NCI-H1092 (cell line): Measurements from ENCODE around the gene DNM3.
"Not testable (repeated sequence)": the region's sequence is repeated elsewhere in the genome, so short reads cannot be mapped to it uniquely, and the experiment has no call there.

Experiments used
- DNase-seq: peaks from one replicate; lab custom pipeline; 2025; lab: John Stamatoyannopoulos, UW

DNM3 gene

GRCh38 chr1:172363852-172364251 is 522.6 kb downstream of the DNM3 start:
- no peak for DNase-seq

GRCh38 chr1:172371646-172372045 is 530.3 kb downstream of the DNM3 start:
- DNase-seq: not testable (repeated sequence)

GRCh38 chr1:172373864-172374263 is 532.6 kb downstream of the DNM3 start:
- no peak for DNase-seq

- no peak for DNase-seq
Measured at GRCh38 chr1:172375211-172375631, 533.9 kb downstream of the DNM3 start.

GRCh38 chr1:172376431-172376830 is 535.1 kb downstream of the DNM3 start:
- no peak for DNase-seq

- no peak for DNase-seq
Measured at GRCh38 chr1:172377565-172377964, 536.3 kb downstream of the DNM3 start.

GRCh38 chr1:172378109-172378760 is 536.9 kb downstream of the DNM3 start:
- no peak for DNase-seq

GRCh38 chr1:172380441-172381244 is 539.3 kb downstream of the DNM3 start:
- DNase-seq: no peak

GRCh38 chr1:172381946-172382345 is 540.6 kb downstream of the DNM3 start:
- no peak for DNase-seq

GRCh38 chr1:172382406-172382805 is 541.1 kb downstream of the DNM3 start:
- DNase-seq: no peak

GRCh38 chr1:172382990-172383389 is 541.7 kb downstream of the DNM3 start:
- DNase-seq: no peak

GRCh38 chr1:172383536-172383935 is 542.2 kb downstream of the DNM3 start:
- DNase-seq: no peak

- no peak for DNase-seq
Measured at GRCh38 chr1:172384656-172385055, 543.4 kb downstream of the DNM3 start.

- DNase-seq: no peak
Measured at GRCh38 chr1:172386046-172386445, 544.7 kb downstream of the DNM3 start.

GRCh38 chr1:172388490-172388889 is 547.2 kb downstream of the DNM3 start:
- DNase-seq: no peak

GRCh38 chr1:172390301-172390682 is 549.0 kb downstream of the DNM3 start:
- DNase-seq: no peak

- DNase-seq: no peak
Measured at GRCh38 chr1:172390683-172391551, 549.6 kb downstream of the DNM3 start.

GRCh38 chr1:172391976-172392375 is 550.7 kb downstream of the DNM3 start:
- no peak for DNase-seq

- DNase-seq: no peak
Measured at GRCh38 chr1:172393354-172393753, 552.1 kb downstream of the DNM3 start.

GRCh38 chr1:172394141-172394751 is 552.9 kb downstream of the DNM3 start:
- no peak for DNase-seq

- DNase-seq: no peak
Measured at GRCh38 chr1:172394811-172395210, 553.5 kb downstream of the DNM3 start.

- DNase-seq: no peak
Measured at GRCh38 chr1:172395576-172395975, 554.3 kb downstream of the DNM3 start.
